HG03066 (cell line): ENCODE results near the gene AHSA1.

Source experiments
- ATAC-seq: cut with Tn5 transposase; IDR thresholded peaks from one replicate; pipeline ENCODE4 v1.9.1; 2021; ENCODE audit warnings: low read depth; ENCODE audit not compliant: unreplicated experiment

AHSA1 gene

GRCh38 chr14:77507762-77508161, 49.9 kb downstream of the AHSA1 start:
- ATAC-seq = no peak

GRCh38 chr14:77508249-77508648, 50.4 kb downstream of the AHSA1 start:
- ATAC-seq = no peak

- ATAC-seq = no peak
Observed at GRCh38 chr14:77508876-77509275, 51.0 kb downstream of the AHSA1 start.

- ATAC-seq = no peak
Observed at GRCh38 chr14:77509366-77509765, 51.5 kb downstream of the AHSA1 start.

- no peak for ATAC-seq
Observed at GRCh38 chr14:77511486-77512162, 53.7 kb downstream of the AHSA1 start.

- ATAC-seq = no peak
Observed at GRCh38 chr14:77516126-77516525, 58.2 kb downstream of the AHSA1 start.
